HCT116 (cell line): Measurements from ENCODE around the gene CSNK1D.

Experiments
- CBX3 ChIP-seq: IDR thresholded peaks from 2 replicates; pipeline ENCODE4 v1.6.1; 2012; ENCODE audit warnings: low read depth
- CEBPB ChIP-seq: IDR thresholded peaks from 2 replicates; pipeline ENCODE4 v1.6.1; 2012; ENCODE audit warnings: low read depth
- EZH2 ChIP-seq: fragments of 200-600 bp; sonication (generic); IDR thresholded peaks from 2 replicates; pipeline ENCODE4 v1.6.1; 2017; ENCODE audit warnings: antibody characterized with exemption, mixed run types
- FOSL1 ChIP-seq: IDR thresholded peaks from 2 replicates; pipeline ENCODE4 v1.6.1; 2012; ENCODE audit warnings: low read depth
- POLR2A ChIP-seq: IDR thresholded peaks from 2 replicates; pipeline ENCODE4 v1.7.0; 2011; ENCODE audit warnings: borderline replicate concordance; ENCODE audit not compliant: insufficient read depth, insufficient read length; ENCODE audit errors: extremely low read depth
- RAD21 ChIP-seq: IDR thresholded peaks from 2 replicates; pipeline ENCODE4 v1.6.1; 2012; ENCODE audit warnings: low read depth, mild to moderate bottlenecking
- YY1 ChIP-seq: IDR thresholded peaks from 2 replicates; pipeline ENCODE4 v1.6.1; 2011; ENCODE audit warnings: low read length, low read depth, moderate library complexity, mild to moderate bottlenecking; ENCODE audit not compliant: insufficient replicate concordance; ENCODE audit errors: extremely low read depth
- TF ChIP-seq, protein P1 (sequence below), 3 experiments: fragments of 200-600 bp in 1 of 3; sonication (generic) in 1 of 3; IDR thresholded peaks in 2 of 3; conservative IDR thresholded peaks in 1 of 3; 2 replicates each; pipeline ENCODE4 v1.5.1; 2012 to 2017; ENCODE audit warnings: low read depth in 2 of 3, low read length in 2 of 3, antibody characterized with exemption in 1 of 3, borderline replicate concordance in 1 of 3, control low read depth in 1 of 3, mild to moderate bottlenecking in 1 of 3, mixed read lengths in 1 of 3, mixed run types in 1 of 3, moderate library complexity in 1 of 3; ENCODE audit not compliant: insufficient read depth in 1 of 3
- TF ChIP-seq, protein P2 (sequence below): IDR thresholded peaks from 2 replicates; pipeline ENCODE4 v1.6.1; 2012; ENCODE audit warnings: low read depth
- TF ChIP-seq, protein P3 (sequence below): IDR thresholded peaks from 2 replicates; pipeline ENCODE4 v1.6.1; 2012
- TF ChIP-seq, protein P4 (sequence below): IDR thresholded peaks from 2 replicates; pipeline ENCODE4 v1.6.1; 2012

DNA sequence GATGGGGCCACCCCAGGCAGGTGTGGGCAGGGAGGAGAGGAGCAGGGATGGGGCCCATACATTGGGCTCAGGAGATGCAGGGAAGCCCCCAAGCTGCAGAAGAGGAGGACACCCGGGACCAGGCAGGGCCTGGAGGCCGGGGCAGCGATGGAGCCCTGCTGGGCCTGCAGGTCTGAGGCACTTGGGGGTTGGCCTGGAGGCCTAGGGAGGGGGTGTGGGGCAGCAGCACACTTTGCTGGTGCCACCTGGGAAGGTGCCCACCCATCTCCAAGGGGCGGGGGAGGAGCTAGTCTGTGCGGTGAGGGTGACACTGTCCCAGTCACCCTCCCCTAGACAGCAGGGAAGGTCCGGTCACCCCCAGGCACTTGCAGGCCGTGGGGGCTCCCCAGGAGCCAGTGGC is 54.4 kb downstream of the CSNK1D start:
- TF ChIP-seq EZH2 (no peak), CEBPB (no peak), CBX3 (no peak), RAD21 (no peak), YY1 (no peak), FOSL1 (no peak), POLR2A (no peak)
- TF ChIP-seq, protein P1, sequence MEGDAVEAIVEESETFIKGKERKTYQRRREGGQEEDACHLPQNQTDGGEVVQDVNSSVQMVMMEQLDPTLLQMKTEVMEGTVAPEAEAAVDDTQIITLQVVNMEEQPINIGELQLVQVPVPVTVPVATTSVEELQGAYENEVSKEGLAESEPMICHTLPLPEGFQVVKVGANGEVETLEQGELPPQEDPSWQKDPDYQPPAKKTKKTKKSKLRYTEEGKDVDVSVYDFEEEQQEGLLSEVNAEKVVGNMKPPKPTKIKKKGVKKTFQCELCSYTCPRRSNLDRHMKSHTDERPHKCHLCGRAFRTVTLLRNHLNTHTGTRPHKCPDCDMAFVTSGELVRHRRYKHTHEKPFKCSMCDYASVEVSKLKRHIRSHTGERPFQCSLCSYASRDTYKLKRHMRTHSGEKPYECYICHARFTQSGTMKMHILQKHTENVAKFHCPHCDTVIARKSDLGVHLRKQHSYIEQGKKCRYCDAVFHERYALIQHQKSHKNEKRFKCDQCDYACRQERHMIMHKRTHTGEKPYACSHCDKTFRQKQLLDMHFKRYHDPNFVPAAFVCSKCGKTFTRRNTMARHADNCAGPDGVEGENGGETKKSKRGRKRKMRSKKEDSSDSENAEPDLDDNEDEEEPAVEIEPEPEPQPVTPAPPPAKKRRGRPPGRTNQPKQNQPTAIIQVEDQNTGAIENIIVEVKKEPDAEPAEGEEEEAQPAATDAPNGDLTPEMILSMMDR (IDR thresholded peaks at IDR 0.05 in 2 of 3, conservative IDR thresholded peaks at IDR 0.05 in 1 of 3; ENCODE audit: borderline replicate concordance in 1 of 3, insufficient read depth in 1 of 3, low read depth in 2 of 3, low read length in 2 of 3): no peak
- TF ChIP-seq, protein P2, sequence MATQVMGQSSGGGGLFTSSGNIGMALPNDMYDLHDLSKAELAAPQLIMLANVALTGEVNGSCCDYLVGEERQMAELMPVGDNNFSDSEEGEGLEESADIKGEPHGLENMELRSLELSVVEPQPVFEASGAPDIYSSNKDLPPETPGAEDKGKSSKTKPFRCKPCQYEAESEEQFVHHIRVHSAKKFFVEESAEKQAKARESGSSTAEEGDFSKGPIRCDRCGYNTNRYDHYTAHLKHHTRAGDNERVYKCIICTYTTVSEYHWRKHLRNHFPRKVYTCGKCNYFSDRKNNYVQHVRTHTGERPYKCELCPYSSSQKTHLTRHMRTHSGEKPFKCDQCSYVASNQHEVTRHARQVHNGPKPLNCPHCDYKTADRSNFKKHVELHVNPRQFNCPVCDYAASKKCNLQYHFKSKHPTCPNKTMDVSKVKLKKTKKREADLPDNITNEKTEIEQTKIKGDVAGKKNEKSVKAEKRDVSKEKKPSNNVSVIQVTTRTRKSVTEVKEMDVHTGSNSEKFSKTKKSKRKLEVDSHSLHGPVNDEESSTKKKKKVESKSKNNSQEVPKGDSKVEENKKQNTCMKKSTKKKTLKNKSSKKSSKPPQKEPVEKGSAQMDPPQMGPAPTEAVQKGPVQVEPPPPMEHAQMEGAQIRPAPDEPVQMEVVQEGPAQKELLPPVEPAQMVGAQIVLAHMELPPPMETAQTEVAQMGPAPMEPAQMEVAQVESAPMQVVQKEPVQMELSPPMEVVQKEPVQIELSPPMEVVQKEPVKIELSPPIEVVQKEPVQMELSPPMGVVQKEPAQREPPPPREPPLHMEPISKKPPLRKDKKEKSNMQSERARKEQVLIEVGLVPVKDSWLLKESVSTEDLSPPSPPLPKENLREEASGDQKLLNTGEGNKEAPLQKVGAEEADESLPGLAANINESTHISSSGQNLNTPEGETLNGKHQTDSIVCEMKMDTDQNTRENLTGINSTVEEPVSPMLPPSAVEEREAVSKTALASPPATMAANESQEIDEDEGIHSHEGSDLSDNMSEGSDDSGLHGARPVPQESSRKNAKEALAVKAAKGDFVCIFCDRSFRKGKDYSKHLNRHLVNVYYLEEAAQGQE: no peak
- TF ChIP-seq, protein P3, sequence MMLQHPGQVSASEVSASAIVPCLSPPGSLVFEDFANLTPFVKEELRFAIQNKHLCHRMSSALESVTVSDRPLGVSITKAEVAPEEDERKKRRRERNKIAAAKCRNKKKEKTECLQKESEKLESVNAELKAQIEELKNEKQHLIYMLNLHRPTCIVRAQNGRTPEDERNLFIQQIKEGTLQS: no peak
- TF ChIP-seq, protein P4, sequence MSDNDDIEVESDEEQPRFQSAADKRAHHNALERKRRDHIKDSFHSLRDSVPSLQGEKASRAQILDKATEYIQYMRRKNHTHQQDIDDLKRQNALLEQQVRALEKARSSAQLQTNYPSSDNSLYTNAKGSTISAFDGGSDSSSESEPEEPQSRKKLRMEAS: no peak
